Measurements from ENCODE around the gene PTPN11. TPM values are rescaled to one million over a fixed set of nuclear protein-coding genes. Genes with fewer than 3 reads are reported as not detected.

Gene PTPN11
- total RNA-seq, result 69.2 and 83.1 TPM in 2 replicates

- peaks cover 17% of the 10 kb centered on the region for H3K36me3 Mint-ChIP-seq (ENCODE audit: low read depth)
- ATAC-seq (ENCODE audit: low read depth) (peak; percentile 82), DNase-seq (peak; percentile 96)
- H3K9me3 Mint-ChIP-seq, result no peaks in the 10 kb centered on the region
- H3K27ac Mint-ChIP-seq, result peak within 1 kb of the TSS; percentile 94
- intact Hi-C loops (cut with micrococcal nuclease), result loop anchor here (1.0 to 5.0 kb wide), 3 partner anchors 9 to 731 kb away; partner anchors contain the start of genes ACAD10, BRAP, MAPKAPK5 and RPL6
- POLR2A ChIA-PET, result interaction anchor here (0.7 to 1.3 kb wide), 6 partner anchors 9 to 803 kb away, joined by 3 to 11 read pairs (median 4); partner anchors contain the start of genes NAA25, TPCN1 and TRAFD1
- peak within 1 kb of the TSS; percentile 96 for H3K4me3 Mint-ChIP-seq
- CTCF ChIA-PET, result no interaction called here
- no peaks in the 10 kb centered on the region for H3K27me3 Mint-ChIP-seq
- TF ChIP-seq, protein P1, sequence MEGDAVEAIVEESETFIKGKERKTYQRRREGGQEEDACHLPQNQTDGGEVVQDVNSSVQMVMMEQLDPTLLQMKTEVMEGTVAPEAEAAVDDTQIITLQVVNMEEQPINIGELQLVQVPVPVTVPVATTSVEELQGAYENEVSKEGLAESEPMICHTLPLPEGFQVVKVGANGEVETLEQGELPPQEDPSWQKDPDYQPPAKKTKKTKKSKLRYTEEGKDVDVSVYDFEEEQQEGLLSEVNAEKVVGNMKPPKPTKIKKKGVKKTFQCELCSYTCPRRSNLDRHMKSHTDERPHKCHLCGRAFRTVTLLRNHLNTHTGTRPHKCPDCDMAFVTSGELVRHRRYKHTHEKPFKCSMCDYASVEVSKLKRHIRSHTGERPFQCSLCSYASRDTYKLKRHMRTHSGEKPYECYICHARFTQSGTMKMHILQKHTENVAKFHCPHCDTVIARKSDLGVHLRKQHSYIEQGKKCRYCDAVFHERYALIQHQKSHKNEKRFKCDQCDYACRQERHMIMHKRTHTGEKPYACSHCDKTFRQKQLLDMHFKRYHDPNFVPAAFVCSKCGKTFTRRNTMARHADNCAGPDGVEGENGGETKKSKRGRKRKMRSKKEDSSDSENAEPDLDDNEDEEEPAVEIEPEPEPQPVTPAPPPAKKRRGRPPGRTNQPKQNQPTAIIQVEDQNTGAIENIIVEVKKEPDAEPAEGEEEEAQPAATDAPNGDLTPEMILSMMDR (IDR thresholded peaks at IDR 0.05), result no peak
- peaks cover 40% of the 10 kb centered on the region for H3K4me1 Mint-ChIP-seq
These were observed at the start of gene PTPN11 for GRCh38 chr12:112418608-112419296. Gene PTPN11, plus strand, starts transcription at chr12:112418947. Its CDS starts 165 bp downstream, at chr12:112419112.

DNA sequence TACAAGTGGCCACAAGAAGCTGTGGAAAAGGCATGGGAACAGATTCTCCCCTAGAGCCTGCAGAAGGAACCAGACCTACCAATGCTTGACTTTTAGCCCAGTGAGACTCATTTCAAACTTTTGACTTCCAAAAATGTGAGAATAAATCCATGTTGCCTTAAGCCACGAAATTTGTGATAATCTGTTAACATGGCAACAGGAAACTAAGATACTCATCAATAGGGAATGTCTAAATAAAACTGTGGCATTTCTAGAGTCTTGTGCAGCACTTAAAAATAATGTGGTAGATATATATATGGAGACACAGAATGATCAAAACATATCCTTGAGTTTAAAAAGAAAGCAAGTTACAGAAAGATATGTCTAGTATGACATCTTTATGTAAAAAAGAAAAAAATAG, 48.5 kb upstream of the PTPN11 start:
- H3K4me3 Mint-ChIP-seq, result no peak overlapping the region
- CTCF ChIA-PET, result no interaction called here
- TF ChIP-seq, protein P1 (IDR thresholded peaks at IDR 0.05), result no peak
- ATAC-seq (ENCODE audit: low read depth), result no peak
- intact Hi-C loops (cut with micrococcal nuclease), result no loop called here
- peaks cover 6% of the 10 kb centered on the region for H3K36me3 Mint-ChIP-seq (ENCODE audit: low read depth)
- H3K27me3 Mint-ChIP-seq, result no peaks in the 10 kb centered on the region
- H3K9me3 Mint-ChIP-seq, result no peaks in the 10 kb centered on the region
- POLR2A ChIA-PET, result no interaction called here
- no peak overlapping the region for H3K27ac Mint-ChIP-seq
- peaks cover 38% of the 10 kb centered on the region for H3K4me1 Mint-ChIP-seq
- no peak for DNase-seq

GRCh38 chr12:112370868-112371510, 47.8 kb upstream of the PTPN11 start:
- no peaks in the 10 kb centered on the region for H3K27me3 Mint-ChIP-seq
- peaks cover 6% of the 10 kb centered on the region for H3K36me3 Mint-ChIP-seq (ENCODE audit: low read depth)
- H3K27ac Mint-ChIP-seq, result no peak overlapping the region
- CTCF ChIA-PET, result no interaction called here
- POLR2A ChIA-PET, result interaction anchor here (0.7 kb wide), 3 partner anchors 10 to 721 kb away, joined by 5 to 8 read pairs (median 6); no protein-coding TSS in a partner anchor
- no peak for ATAC-seq (ENCODE audit: low read depth)
- no peaks in the 10 kb centered on the region for H3K9me3 Mint-ChIP-seq
- intact Hi-C loops (cut with micrococcal nuclease), result no loop called here
- no peak for DNase-seq
- no peak overlapping the region for H3K4me3 Mint-ChIP-seq
- peaks cover 37% of the 10 kb centered on the region for H3K4me1 Mint-ChIP-seq
- TF ChIP-seq, protein P1 (IDR thresholded peaks at IDR 0.05), result no peak

GRCh38 chr12:112374166-112374740, 44.5 kb upstream of the PTPN11 start:
- DNase-seq, result no peak
- Mint-ChIP-seq H3K27ac (no peak overlapping the region), H3K9me3 (no peaks in the 10 kb centered on the region), H3K4me1 (peaks cover 43% of the 10 kb centered on the region), H3K27me3 (no peaks in the 10 kb centered on the region), H3K4me3 (no peak overlapping the region), H3K36me3 (ENCODE audit: low read depth) (peaks cover 6% of the 10 kb centered on the region)
- TF ChIP-seq, protein P1 (IDR thresholded peaks at IDR 0.05), result no peak
- intact Hi-C loops (cut with micrococcal nuclease), result no loop called here
- ChIA-PET CTCF (no interaction called here), POLR2A (no interaction called here)
- ATAC-seq (ENCODE audit: low read depth), result no peak

DNA sequence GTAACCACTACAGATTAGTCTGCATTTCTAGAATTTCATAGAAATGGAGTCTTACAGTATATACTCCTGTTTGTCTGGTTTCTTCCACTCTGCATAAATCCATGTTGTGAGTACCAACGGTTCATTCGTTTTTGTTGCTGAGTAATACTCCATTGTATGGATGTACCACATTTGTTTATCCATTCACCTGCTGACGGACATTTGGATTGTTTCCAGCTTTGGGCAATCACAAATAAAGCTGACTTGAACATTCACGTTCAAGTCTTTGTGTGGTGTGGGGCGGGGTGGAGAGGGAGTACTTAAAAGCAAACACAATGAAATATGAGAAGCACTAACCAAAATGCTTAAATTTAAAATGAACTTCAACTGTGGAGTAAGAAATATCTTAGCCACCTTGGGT, 43.6 kb upstream of the PTPN11 start:
- no peak for DNase-seq
- Mint-ChIP-seq H3K36me3 (ENCODE audit: low read depth) (peaks cover 6% of the 10 kb centered on the region), H3K27me3 (no peaks in the 10 kb centered on the region), H3K27ac (no peak overlapping the region), H3K9me3 (no peaks in the 10 kb centered on the region), H3K4me1 (peaks cover 42% of the 10 kb centered on the region), H3K4me3 (no peak overlapping the region)
- TF ChIP-seq, protein P1 (IDR thresholded peaks at IDR 0.05), result no peak
- ChIA-PET POLR2A (no interaction called here), CTCF (no interaction called here)
- intact Hi-C loops (cut with micrococcal nuclease), result no loop called here
- no peak for ATAC-seq (ENCODE audit: low read depth)

Measured in activated B cell treated with CpG ODN at 0.5 μM for 24 hours (primary cell).